ENCODE data around the gene TUBB.
A peak's percentile ranks its signal among the peaks of the same experiment; 100 is the strongest.

The TUBB gene

GRCh38 chr6:30719791-30720737 lies at the start of gene TUBB:
TSS of gene TUBB (plus strand) at chr6:30720352. CDS start at chr6:30720507, 155 bp downstream.
- peak; percentile 93 for FAIRE-seq

GRCh38 chr6:30670760-30671527 lies 49.2 kb upstream of the TUBB start:
- FAIRE-seq = no peak

- FAIRE-seq = peak; percentile 95
Observed at GRCh38 chr6:30672445-30673253, 47.5 kb upstream of the TUBB start, which contains the start of gene DHX16. TSS of gene DHX16 (minus strand) at chr6:30673006. CDS start at chr6:30672841, 165 bp downstream.

- FAIRE-seq = no peak
Observed at GRCh38 chr6:30676660-30677285, 43.4 kb upstream of the TUBB start.

- FAIRE-seq = no peak
Observed at GRCh38 chr6:30678964-30679726, 41.0 kb upstream of the TUBB start.

- FAIRE-seq = no peak
Observed at GRCh38 chr6:30679765-30680535, 40.2 kb upstream of the TUBB start.

- no peak for FAIRE-seq
Observed at GRCh38 chr6:30681766-30682142, 38.4 kb upstream of the TUBB start.

GRCh38 chr6:30682143-30683117 lies 37.7 kb upstream of the TUBB start:
- FAIRE-seq = no peak

- FAIRE-seq = no peak
Observed at GRCh38 chr6:30683183-30683979, 36.8 kb upstream of the TUBB start.

GRCh38 chr6:30683980-30684338 lies 36.2 kb upstream of the TUBB start:
- FAIRE-seq = no peak

- no peak for FAIRE-seq
Observed at GRCh38 chr6:30684386-30685156, 35.6 kb upstream of the TUBB start.

GRCh38 chr6:30685157-30686008 lies 34.8 kb upstream of the TUBB start:
- FAIRE-seq = no peak

GRCh38 chr6:30686009-30686907 lies 33.9 kb upstream of the TUBB start, which contains the start of gene PPP1R18:
TSS of gene PPP1R18 (minus strand) at chr6:30686645. CDS start at chr6:30686018, 627 bp downstream.
- FAIRE-seq = no peak

- FAIRE-seq = peak; percentile 87
Observed at GRCh38 chr6:30686908-30687658, 33.1 kb upstream of the TUBB start.
